GM12891 (cell line): ENCODE results near the gene GRWD1.

ENCODE experiments used
- POLR2A ChIP-seq: IDR thresholded peaks from 2 replicates; pipeline ENCODE4 v1.6.1; 2011; ENCODE audit warnings: low read depth, low read length, control low read depth
- SPI1 ChIP-seq: IDR thresholded peaks from 2 replicates; pipeline ENCODE4 v1.6.1; 2011; ENCODE audit warnings: low read depth, low read length, control low read depth

DNA sequence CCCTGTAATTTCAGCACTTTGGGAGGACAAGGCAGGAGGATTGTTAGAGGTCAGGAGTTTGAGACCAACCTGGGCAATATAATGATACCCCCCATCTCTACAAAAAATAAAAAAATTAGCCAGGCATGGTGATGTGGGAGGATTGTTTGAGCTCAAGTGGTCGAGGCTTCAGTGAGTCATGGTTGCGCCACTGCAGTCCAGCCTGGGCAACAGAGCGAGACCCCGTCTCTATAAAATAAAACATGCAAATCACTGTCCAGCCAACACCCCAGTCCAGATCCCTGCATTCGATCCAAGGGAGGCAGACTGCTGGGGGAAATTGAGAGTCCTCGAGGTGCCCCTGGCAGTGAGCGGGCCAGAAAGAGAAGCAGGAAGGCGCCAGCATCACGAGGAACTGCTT is 30.4 kb downstream of the GRWD1 start:
- TF ChIP-seq POLR2A, result no peak
- TF ChIP-seq SPI1, result no peak
